HL-60 (cell line): ENCODE measurements around the gene WWP2.
"Not testable (repeated sequence)": the region's sequence is repeated elsewhere in the genome, so short reads cannot be mapped to it uniquely, and the experiment has no call there.

ENCODE experiments used
- GABPA ChIP-seq: IDR thresholded peaks from 2 replicates; pipeline ENCODE4 v1.6.1; 2012; ENCODE audit warnings: low read depth
- POLR2AphosphoS5 ChIP-seq: IDR thresholded peaks from 2 replicates; pipeline ENCODE4 v1.6.1; 2012; ENCODE audit warnings: low read depth
- SPI1 ChIP-seq: IDR thresholded peaks from 2 replicates; pipeline ENCODE4 v1.6.1; 2012; ENCODE audit warnings: low read depth, mild to moderate bottlenecking, borderline replicate concordance
- TF ChIP-seq, protein P1 (sequence below): IDR thresholded peaks from one replicate; pipeline ENCODE4 v1.5.1; 2011; ENCODE audit warnings: low read length, control low read depth, inconsistent platforms; ENCODE audit not compliant: insufficient read depth
- TF ChIP-seq, protein P2 (sequence below): IDR thresholded peaks from 2 replicates; pipeline ENCODE4 v1.6.1; 2012; ENCODE audit warnings: low read depth; ENCODE audit not compliant: insufficient replicate concordance

DNA sequence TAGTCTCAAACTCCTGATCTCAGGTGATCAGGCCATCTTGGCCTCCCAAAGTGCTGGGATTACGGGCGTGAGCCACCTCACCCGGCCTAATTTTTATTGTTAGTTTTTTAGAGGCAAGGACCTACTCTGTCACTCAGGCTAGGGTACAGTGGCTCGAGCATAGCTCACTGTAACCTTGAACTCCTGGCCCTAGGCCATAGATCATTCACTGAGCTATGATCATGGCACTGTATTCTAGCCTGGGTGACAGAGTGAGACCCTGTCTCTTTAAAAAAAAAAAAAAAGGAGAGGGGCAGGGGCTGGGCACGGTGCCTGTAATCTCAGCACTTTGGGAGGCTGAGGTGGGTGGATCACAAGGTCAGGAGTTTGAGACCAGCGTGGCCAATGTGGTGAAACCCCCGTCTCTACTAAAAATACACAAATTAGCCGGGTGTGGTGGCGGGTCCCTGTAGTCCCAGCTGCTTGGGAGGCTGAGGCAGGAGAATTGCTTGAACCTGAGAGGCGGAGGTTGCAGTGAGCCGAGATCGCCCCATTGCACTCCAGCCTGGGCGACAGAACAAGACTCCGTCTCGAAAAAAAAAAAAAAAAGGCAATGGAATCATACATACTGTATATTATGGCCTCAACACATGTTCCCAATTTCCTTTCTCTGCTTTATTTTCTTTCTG, 53.2 kb downstream of the WWP2 start:
- TF ChIP-seq POLR2AphosphoS5, SPI1, GABPA: not testable (repeated sequence)
- TF ChIP-seq, protein P1, sequence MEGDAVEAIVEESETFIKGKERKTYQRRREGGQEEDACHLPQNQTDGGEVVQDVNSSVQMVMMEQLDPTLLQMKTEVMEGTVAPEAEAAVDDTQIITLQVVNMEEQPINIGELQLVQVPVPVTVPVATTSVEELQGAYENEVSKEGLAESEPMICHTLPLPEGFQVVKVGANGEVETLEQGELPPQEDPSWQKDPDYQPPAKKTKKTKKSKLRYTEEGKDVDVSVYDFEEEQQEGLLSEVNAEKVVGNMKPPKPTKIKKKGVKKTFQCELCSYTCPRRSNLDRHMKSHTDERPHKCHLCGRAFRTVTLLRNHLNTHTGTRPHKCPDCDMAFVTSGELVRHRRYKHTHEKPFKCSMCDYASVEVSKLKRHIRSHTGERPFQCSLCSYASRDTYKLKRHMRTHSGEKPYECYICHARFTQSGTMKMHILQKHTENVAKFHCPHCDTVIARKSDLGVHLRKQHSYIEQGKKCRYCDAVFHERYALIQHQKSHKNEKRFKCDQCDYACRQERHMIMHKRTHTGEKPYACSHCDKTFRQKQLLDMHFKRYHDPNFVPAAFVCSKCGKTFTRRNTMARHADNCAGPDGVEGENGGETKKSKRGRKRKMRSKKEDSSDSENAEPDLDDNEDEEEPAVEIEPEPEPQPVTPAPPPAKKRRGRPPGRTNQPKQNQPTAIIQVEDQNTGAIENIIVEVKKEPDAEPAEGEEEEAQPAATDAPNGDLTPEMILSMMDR, result not testable (repeated sequence)
- TF ChIP-seq, protein P2, sequence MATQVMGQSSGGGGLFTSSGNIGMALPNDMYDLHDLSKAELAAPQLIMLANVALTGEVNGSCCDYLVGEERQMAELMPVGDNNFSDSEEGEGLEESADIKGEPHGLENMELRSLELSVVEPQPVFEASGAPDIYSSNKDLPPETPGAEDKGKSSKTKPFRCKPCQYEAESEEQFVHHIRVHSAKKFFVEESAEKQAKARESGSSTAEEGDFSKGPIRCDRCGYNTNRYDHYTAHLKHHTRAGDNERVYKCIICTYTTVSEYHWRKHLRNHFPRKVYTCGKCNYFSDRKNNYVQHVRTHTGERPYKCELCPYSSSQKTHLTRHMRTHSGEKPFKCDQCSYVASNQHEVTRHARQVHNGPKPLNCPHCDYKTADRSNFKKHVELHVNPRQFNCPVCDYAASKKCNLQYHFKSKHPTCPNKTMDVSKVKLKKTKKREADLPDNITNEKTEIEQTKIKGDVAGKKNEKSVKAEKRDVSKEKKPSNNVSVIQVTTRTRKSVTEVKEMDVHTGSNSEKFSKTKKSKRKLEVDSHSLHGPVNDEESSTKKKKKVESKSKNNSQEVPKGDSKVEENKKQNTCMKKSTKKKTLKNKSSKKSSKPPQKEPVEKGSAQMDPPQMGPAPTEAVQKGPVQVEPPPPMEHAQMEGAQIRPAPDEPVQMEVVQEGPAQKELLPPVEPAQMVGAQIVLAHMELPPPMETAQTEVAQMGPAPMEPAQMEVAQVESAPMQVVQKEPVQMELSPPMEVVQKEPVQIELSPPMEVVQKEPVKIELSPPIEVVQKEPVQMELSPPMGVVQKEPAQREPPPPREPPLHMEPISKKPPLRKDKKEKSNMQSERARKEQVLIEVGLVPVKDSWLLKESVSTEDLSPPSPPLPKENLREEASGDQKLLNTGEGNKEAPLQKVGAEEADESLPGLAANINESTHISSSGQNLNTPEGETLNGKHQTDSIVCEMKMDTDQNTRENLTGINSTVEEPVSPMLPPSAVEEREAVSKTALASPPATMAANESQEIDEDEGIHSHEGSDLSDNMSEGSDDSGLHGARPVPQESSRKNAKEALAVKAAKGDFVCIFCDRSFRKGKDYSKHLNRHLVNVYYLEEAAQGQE, result not testable (repeated sequence)
